OCI-LY3 (cell line): ENCODE results near the gene MOB3B.

Source experiments
- EZH2phosphoT487 ChIP-seq: fragments of 200-600 bp; shearing (Covaris generic); IDR thresholded peaks from 2 replicates; pipeline ENCODE4 v1.6.1; 2018; ENCODE audit warnings: antibody characterized with exemption, mixed run types, low read depth
- TF ChIP-seq, protein P1 (sequence below): fragments of 200-600, 300-600 bp; sonication (generic); IDR thresholded peaks from 2 replicates; pipeline ENCODE4 v1.5.1; 2014; ENCODE audit warnings: antibody characterized with exemption, low read length, low read depth

- TF ChIP-seq, protein P1, sequence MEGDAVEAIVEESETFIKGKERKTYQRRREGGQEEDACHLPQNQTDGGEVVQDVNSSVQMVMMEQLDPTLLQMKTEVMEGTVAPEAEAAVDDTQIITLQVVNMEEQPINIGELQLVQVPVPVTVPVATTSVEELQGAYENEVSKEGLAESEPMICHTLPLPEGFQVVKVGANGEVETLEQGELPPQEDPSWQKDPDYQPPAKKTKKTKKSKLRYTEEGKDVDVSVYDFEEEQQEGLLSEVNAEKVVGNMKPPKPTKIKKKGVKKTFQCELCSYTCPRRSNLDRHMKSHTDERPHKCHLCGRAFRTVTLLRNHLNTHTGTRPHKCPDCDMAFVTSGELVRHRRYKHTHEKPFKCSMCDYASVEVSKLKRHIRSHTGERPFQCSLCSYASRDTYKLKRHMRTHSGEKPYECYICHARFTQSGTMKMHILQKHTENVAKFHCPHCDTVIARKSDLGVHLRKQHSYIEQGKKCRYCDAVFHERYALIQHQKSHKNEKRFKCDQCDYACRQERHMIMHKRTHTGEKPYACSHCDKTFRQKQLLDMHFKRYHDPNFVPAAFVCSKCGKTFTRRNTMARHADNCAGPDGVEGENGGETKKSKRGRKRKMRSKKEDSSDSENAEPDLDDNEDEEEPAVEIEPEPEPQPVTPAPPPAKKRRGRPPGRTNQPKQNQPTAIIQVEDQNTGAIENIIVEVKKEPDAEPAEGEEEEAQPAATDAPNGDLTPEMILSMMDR, result no peak
- TF ChIP-seq EZH2phosphoT487, result no peak
Observed at GRCh38 chr9:27487128-27487640, 42.4 kb downstream of the MOB3B start.
